ENCODE results near the gene STIM2. TPM values are rescaled to one million over a fixed set of nuclear protein-coding genes. Genes with fewer than 3 reads are reported as not detected.
"Not testable (repeated sequence)": the region's sequence is repeated elsewhere in the genome, so short reads cannot be mapped to it uniquely, and the experiment has no call there.

The STIM2 gene
- total and polyA plus RNA-seq, 2 donors (not counting 1 experiment from before 2014, with no cell fraction given): 19.0 to 33.0 TPM

GRCh38 chr4:26821031-26821430 lies 39.6 kb upstream of the STIM2 start:
- H3K79me2 ChIP-seq (ENCODE audit: control insufficient read depth, insufficient read depth, low read length): no peaks in the 10 kb centered on the region
- no peaks in the 10 kb centered on the region for H4K20me1 ChIP-seq (ENCODE audit: control insufficient read depth, extremely low read depth, insufficient read depth, low read length)
- H3K27ac ChIP-seq (ENCODE audit: insufficient read depth, low read length): no peak overlapping the region
- H3K9ac ChIP-seq (ENCODE audit: insufficient read depth, low read length): no peak overlapping the region
- H3K4me2 ChIP-seq (ENCODE audit: extremely low read depth, insufficient read depth, low read length): no peak overlapping the region
- no peak overlapping the region for H3K4me3 ChIP-seq (replicated peaks in 1 of 4; ENCODE audit: control extremely low read depth in 1 of 4, insufficient read depth in 1 of 4, low read depth in 3 of 4, low read length in 4 of 4)
- no peaks in the 10 kb centered on the region for H3K36me3 ChIP-seq (ENCODE audit: control insufficient read depth, insufficient read depth, low read length)
- H3K4me1 ChIP-seq (ENCODE audit: control insufficient read depth, extremely low read depth, insufficient read depth, low read length): no peaks in the 10 kb centered on the region
- no peak overlapping the region for H2AFZ ChIP-seq (ENCODE audit: low read length)
- H3K9me3 ChIP-seq (ENCODE audit: control insufficient read depth, insufficient read depth, low read depth, low read length): no peaks in the 10 kb centered on the region
- no peaks in the 10 kb centered on the region for H3K27me3 ChIP-seq (ENCODE audit: control insufficient read depth, insufficient read depth, low read length)
- DNase-seq (ENCODE audit: low read depth in 2 of 2): no peak
- TF ChIP-seq CTCF (conservative IDR thresholded peaks at IDR 0.05 in 1 of 2, IDR thresholded peaks at IDR 0.05 in 1 of 2; ENCODE audit: low read depth in 1 of 2, low read length in 2 of 2) (no peak), EZH2 (IDR thresholded peaks at IDR 0.05; ENCODE audit: low read length, missing control alignments) (no peak)

- Histone ChIP-seq H3K36me3 (ENCODE audit: control insufficient read depth, insufficient read depth, low read length) (no peaks in the 10 kb centered on the region), H3K4me2 (ENCODE audit: extremely low read depth, insufficient read depth, low read length) (no peak overlapping the region), H3K27me3 (ENCODE audit: control insufficient read depth, insufficient read depth, low read length) (no peaks in the 10 kb centered on the region), H2AFZ (ENCODE audit: low read length) (no peak overlapping the region), H3K4me1 (ENCODE audit: control insufficient read depth, extremely low read depth, insufficient read depth, low read length) (no peaks in the 10 kb centered on the region), H3K4me3 (replicated peaks in 1 of 4; ENCODE audit: control extremely low read depth in 1 of 4, insufficient read depth in 1 of 4, low read depth in 3 of 4, low read length in 4 of 4) (no peak overlapping the region), H3K79me2 (ENCODE audit: control insufficient read depth, insufficient read depth, low read length) (no peaks in the 10 kb centered on the region), H3K9me3 (ENCODE audit: control insufficient read depth, insufficient read depth, low read depth, low read length) (no peaks in the 10 kb centered on the region), H3K9ac (ENCODE audit: insufficient read depth, low read length) (no peak overlapping the region), H3K27ac (ENCODE audit: insufficient read depth, low read length) (no peak overlapping the region), H4K20me1 (ENCODE audit: control insufficient read depth, extremely low read depth, insufficient read depth, low read length) (no peaks in the 10 kb centered on the region)
- no peak for TF ChIP-seq EZH2 (IDR thresholded peaks at IDR 0.05; ENCODE audit: low read length, missing control alignments)
- TF ChIP-seq CTCF (conservative IDR thresholded peaks at IDR 0.05 in 1 of 2, IDR thresholded peaks at IDR 0.05 in 1 of 2; ENCODE audit: low read depth in 1 of 2, low read length in 2 of 2): no peak
- no peak for DNase-seq (ENCODE audit: low read depth in 2 of 2)
Observed at GRCh38 chr4:26821677-26822503, 38.8 kb upstream of the STIM2 start.

- H3K9ac ChIP-seq (ENCODE audit: insufficient read depth, low read length): no peak overlapping the region
- no peaks in the 10 kb centered on the region for H3K27me3 ChIP-seq (ENCODE audit: control insufficient read depth, insufficient read depth, low read length)
- H3K27ac ChIP-seq (ENCODE audit: insufficient read depth, low read length): no peak overlapping the region
- no peaks in the 10 kb centered on the region for H4K20me1 ChIP-seq (ENCODE audit: control insufficient read depth, extremely low read depth, insufficient read depth, low read length)
- H3K4me3 ChIP-seq (replicated peaks in 1 of 4; ENCODE audit: control extremely low read depth in 1 of 4, insufficient read depth in 1 of 4, low read depth in 3 of 4, low read length in 4 of 4): no peak overlapping the region
- no peak for TF ChIP-seq CTCF (conservative IDR thresholded peaks at IDR 0.05 in 1 of 2, IDR thresholded peaks at IDR 0.05 in 1 of 2; ENCODE audit: low read depth in 1 of 2, low read length in 2 of 2)
- TF ChIP-seq EZH2 (IDR thresholded peaks at IDR 0.05; ENCODE audit: low read length, missing control alignments): no peak
- no peaks in the 10 kb centered on the region for H3K79me2 ChIP-seq (ENCODE audit: control insufficient read depth, insufficient read depth, low read length)
- H3K4me2 ChIP-seq (ENCODE audit: extremely low read depth, insufficient read depth, low read length): no peak overlapping the region
- no peaks in the 10 kb centered on the region for H3K36me3 ChIP-seq (ENCODE audit: control insufficient read depth, insufficient read depth, low read length)
- no peaks in the 10 kb centered on the region for H3K9me3 ChIP-seq (ENCODE audit: control insufficient read depth, insufficient read depth, low read depth, low read length)
- DNase-seq (ENCODE audit: low read depth in 2 of 2): no peak
- H2AFZ ChIP-seq (ENCODE audit: low read length): no peak overlapping the region
- no peaks in the 10 kb centered on the region for H3K4me1 ChIP-seq (ENCODE audit: control insufficient read depth, extremely low read depth, insufficient read depth, low read length)
Observed at GRCh38 chr4:26822546-26822945, 38.1 kb upstream of the STIM2 start.

- not testable (repeated sequence) for H3K27me3 ChIP-seq (ENCODE audit: control insufficient read depth, insufficient read depth, low read length); H3K9ac ChIP-seq (ENCODE audit: insufficient read depth, low read length); H3K9me3 ChIP-seq (ENCODE audit: control insufficient read depth, insufficient read depth, low read depth, low read length); H2AFZ ChIP-seq (ENCODE audit: low read length); H3K27ac ChIP-seq (ENCODE audit: insufficient read depth, low read length); H3K79me2 ChIP-seq (ENCODE audit: control insufficient read depth, insufficient read depth, low read length); H3K36me3 ChIP-seq (ENCODE audit: control insufficient read depth, insufficient read depth, low read length); H3K4me2 ChIP-seq (ENCODE audit: extremely low read depth, insufficient read depth, low read length); H3K4me1 ChIP-seq (ENCODE audit: control insufficient read depth, extremely low read depth, insufficient read depth, low read length); H3K4me3 ChIP-seq (replicated peaks in 1 of 4; ENCODE audit: control extremely low read depth in 1 of 4, insufficient read depth in 1 of 4, low read depth in 3 of 4, low read length in 4 of 4); DNase-seq (ENCODE audit: low read depth in 2 of 2); H4K20me1 ChIP-seq (ENCODE audit: control insufficient read depth, extremely low read depth, insufficient read depth, low read length)
Observed at GRCh38 chr4:26822974-26823373, 37.7 kb upstream of the STIM2 start.
